Mesothelial cell of epicardium (in vitro differentiated cells): Measurements from ENCODE around the gene MAP2K6. TPM values are rescaled to one million over a fixed set of nuclear protein-coding genes. Genes with fewer than 3 reads are reported as not detected.

Experiments used
- DNase-seq, 2 experiments: peaks; one replicate each; pipeline ENCODE4 v3.0.0; 2021; ENCODE audit warnings: low spot score in 2 of 2; ENCODE audit not compliant: unreplicated experiment in 2 of 2
- H3K27ac Mint-ChIP-seq: 2 replicates; pipeline ENCODE4 v1.8.0; 2021; ENCODE audit warnings: mixed read lengths
- H3K27me3 Mint-ChIP-seq: 2 replicates; pipeline ENCODE4 v1.8.0; 2021; ENCODE audit warnings: low read depth, mixed read lengths
- H3K36me3 Mint-ChIP-seq: 2 replicates; pipeline ENCODE4 v1.8.0; 2021; ENCODE audit warnings: mixed read lengths
- H3K4me1 Mint-ChIP-seq: 2 replicates; pipeline ENCODE4 v1.8.0; 2021; ENCODE audit warnings: mixed read lengths
- H3K4me3 Mint-ChIP-seq: 2 replicates; pipeline ENCODE4 v1.8.0; 2021; ENCODE audit warnings: mild to moderate bottlenecking, moderate library complexity, mixed read lengths
- H3K9me3 Mint-ChIP-seq: 2 replicates; pipeline ENCODE4 v1.8.0; 2021; ENCODE audit warnings: mixed read lengths
- total RNA-seq: library from RNA; stranded (reverse); gene quantifications from 3 replicates; pipeline ENCODE4 v1.2.1, GENCODE V29; 2021
- TF ChIP-seq, protein P1 (sequence below): fragments of 200-600 bp; sonication (generic); IDR thresholded peaks from one replicate; pipeline ENCODE4 v1.5.0; 2021; ENCODE audit warnings: antibody characterized with exemption; ENCODE audit not compliant: unreplicated experiment

Gene MAP2K6
- total RNA-seq, 1 donor from 2014 or later: 21.2 TPM

DNA sequence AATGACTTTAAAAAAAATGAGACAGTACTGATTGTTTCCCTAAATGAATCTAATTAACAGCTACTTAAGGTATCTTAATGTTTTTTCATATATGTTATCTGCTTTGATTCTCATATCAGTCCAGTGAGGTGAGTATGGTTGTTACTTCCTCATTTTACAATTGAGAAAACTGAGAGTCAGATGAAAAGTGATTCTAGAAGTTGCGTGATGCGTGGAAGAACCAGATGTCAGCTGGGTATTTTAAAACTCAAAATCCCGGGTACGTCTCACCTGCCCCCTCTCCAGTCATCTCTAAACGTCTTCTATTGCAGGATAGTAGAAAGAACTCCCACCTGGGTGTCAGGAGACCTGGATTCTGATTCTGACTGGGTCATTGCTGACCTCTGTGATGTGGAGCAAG, 89.2 kb downstream of the MAP2K6 start:
- H3K27me3 Mint-ChIP-seq: no peaks in the 10 kb centered on the region
- H3K4me1 Mint-ChIP-seq: peaks cover 24% of the 10 kb centered on the region
- TF ChIP-seq, protein P1, sequence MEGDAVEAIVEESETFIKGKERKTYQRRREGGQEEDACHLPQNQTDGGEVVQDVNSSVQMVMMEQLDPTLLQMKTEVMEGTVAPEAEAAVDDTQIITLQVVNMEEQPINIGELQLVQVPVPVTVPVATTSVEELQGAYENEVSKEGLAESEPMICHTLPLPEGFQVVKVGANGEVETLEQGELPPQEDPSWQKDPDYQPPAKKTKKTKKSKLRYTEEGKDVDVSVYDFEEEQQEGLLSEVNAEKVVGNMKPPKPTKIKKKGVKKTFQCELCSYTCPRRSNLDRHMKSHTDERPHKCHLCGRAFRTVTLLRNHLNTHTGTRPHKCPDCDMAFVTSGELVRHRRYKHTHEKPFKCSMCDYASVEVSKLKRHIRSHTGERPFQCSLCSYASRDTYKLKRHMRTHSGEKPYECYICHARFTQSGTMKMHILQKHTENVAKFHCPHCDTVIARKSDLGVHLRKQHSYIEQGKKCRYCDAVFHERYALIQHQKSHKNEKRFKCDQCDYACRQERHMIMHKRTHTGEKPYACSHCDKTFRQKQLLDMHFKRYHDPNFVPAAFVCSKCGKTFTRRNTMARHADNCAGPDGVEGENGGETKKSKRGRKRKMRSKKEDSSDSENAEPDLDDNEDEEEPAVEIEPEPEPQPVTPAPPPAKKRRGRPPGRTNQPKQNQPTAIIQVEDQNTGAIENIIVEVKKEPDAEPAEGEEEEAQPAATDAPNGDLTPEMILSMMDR: no peak
- DNase-seq: no peak
- H3K9me3 Mint-ChIP-seq: no peaks in the 10 kb centered on the region
- H3K36me3 Mint-ChIP-seq: peaks cover 12% of the 10 kb centered on the region
- H3K4me3 Mint-ChIP-seq: no peak overlapping the region
- H3K27ac Mint-ChIP-seq: no peak overlapping the region

DNA sequence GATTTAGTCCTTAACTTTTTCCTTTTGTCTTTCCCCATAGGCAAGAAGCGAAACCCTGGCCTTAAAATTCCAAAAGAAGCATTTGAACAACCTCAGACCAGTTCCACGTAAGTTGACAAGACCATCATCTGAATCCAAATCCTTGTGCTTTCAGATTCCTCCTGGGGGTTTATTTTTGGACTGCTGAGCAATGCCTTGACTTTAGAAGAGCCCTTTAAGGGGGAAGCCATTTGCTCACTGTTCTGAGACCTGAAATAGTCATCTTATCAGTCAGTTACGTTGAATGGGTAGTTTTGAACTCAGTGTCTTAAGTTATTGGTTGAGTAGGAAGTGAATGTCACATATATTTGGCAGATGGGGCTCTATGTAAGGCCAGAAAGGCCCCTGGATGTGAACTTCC, 91.2 kb downstream of the MAP2K6 start:
- Mint-ChIP-seq H3K4me3 (no peak overlapping the region), H3K36me3 (peaks cover 23% of the 10 kb centered on the region), H3K4me1 (peaks cover 24% of the 10 kb centered on the region), H3K9me3 (no peaks in the 10 kb centered on the region), H3K27ac (no peak overlapping the region), H3K27me3 (no peaks in the 10 kb centered on the region)
- TF ChIP-seq, protein P1: no peak
- DNase-seq: no peak

DNA sequence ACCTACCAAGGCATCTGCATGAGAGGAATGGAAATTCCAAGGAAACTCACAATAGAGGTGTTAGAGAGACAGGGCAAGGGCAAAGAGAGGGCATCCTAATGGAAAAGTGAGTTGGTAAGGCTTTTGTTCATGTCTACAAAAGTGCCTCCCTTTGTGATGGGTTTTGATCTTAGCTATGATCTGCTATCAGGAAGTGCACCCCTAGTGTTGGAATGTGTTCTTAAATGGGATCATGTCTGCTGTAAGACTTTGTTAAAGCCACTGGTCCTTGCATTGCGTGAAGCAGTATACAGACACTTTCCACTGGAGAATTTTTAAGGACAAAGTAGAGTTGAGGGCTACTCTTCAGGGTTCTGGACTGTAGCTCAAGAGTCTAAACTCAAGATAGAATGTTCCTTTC, 92.0 kb downstream of the MAP2K6 start:
- peaks cover 20% of the 10 kb centered on the region for H3K4me1 Mint-ChIP-seq
- H3K4me3 Mint-ChIP-seq: no peak overlapping the region
- H3K36me3 Mint-ChIP-seq: peaks cover 24% of the 10 kb centered on the region
- DNase-seq: no peak
- no peaks in the 10 kb centered on the region for H3K9me3 Mint-ChIP-seq
- H3K27me3 Mint-ChIP-seq: no peaks in the 10 kb centered on the region
- TF ChIP-seq, protein P1: no peak
- no peak overlapping the region for H3K27ac Mint-ChIP-seq

DNA sequence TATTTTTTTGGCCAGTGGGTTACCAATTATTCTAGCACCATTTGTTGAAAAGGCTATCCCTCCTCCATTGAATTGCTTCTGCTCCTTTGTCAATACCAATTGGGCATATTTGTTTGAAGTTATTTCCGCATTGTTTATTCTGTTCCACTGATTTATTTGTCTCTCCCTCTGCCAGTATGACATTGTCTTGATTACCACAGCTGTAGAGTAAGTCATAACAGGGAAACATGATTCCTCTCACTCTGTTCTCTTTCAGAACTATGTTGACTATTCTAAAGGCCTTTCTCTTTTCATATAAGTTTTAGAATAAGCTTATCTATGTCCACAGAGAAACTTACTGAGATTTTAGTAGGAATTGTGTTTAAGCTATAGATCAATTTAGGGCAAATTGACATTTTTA, 94.3 kb downstream of the MAP2K6 start:
- TF ChIP-seq, protein P1: no peak
- no peak overlapping the region for H3K27ac Mint-ChIP-seq
- H3K36me3 Mint-ChIP-seq: peaks cover 24% of the 10 kb centered on the region
- H3K9me3 Mint-ChIP-seq: no peaks in the 10 kb centered on the region
- H3K4me1 Mint-ChIP-seq: peaks cover 4% of the 10 kb centered on the region
- H3K27me3 Mint-ChIP-seq: no peaks in the 10 kb centered on the region
- no peak overlapping the region for H3K4me3 Mint-ChIP-seq
- DNase-seq: no peak

DNA sequence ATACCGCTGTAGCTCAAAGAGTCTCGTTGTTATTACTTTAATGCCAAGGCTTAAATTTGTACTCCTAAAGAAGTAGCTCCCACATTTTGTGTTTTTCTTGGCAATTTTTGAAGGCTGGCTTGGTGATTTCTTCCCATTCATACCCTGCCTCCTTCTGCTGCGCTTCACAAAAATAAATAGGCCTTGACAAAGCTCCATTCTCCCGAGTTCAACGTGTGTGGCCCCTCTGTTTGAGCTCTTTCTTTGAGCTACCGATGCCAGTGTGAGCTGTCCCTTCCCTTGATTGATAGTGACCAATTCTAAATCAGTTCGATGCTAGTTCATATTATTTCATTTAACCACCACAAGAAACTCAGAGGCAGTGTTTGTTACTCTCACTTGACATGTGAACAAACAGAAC, 96.8 kb downstream of the MAP2K6 start:
- Mint-ChIP-seq H3K4me1 (peaks cover 4% of the 10 kb centered on the region), H3K9me3 (peaks cover 6% of the 10 kb centered on the region), H3K27ac (no peak overlapping the region), H3K4me3 (no peak overlapping the region), H3K27me3 (no peaks in the 10 kb centered on the region), H3K36me3 (peaks cover 26% of the 10 kb centered on the region)
- TF ChIP-seq, protein P1: no peak
- DNase-seq: no peak

DNA sequence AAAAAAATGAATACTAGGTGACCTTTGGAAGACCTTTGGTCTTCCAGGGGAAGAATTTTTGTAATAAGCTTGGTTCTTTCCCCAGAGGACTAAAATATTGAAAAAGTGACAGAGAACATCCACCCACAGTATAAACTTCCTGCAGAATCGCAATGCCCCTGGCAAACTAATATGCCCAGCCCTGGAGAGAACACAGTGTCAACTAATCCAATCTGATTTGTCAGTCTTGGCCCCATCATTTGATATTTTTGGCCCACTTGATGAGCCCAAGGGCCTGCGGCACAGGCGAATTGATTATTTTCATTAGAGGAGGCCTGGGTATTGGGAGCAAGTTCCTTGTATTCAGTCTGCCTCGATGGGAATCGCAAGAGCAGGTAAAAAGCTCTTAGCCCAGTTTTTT, 98.4 kb downstream of the MAP2K6 start:
- Mint-ChIP-seq H3K27ac (no peak overlapping the region), H3K9me3 (peaks cover 6% of the 10 kb centered on the region), H3K4me3 (no peak overlapping the region), H3K4me1 (no peaks in the 10 kb centered on the region), H3K27me3 (no peaks in the 10 kb centered on the region), H3K36me3 (peaks cover 30% of the 10 kb centered on the region)
- no peak for DNase-seq
- TF ChIP-seq, protein P1: no peak
